MM.1S (cell line): ENCODE results near the gene PLEKHJ1.

Experiments
- DNase-seq: peaks from one replicate; pipeline ENCODE4 v3.0.0-alpha.2; 2015
- H2AFZ ChIP-seq: fragments of 300-600 bp; sonication (generic); 2 replicates; pipeline ENCODE4 v1.6.0; 2016; ENCODE audit warnings: antibody characterized with exemption, low read length
- H3F3A ChIP-seq: fragments of 300-600 bp; sonication (generic); 2 replicates; pipeline ENCODE4 v1.6.1; 2016; ENCODE audit warnings: mild to moderate bottlenecking, antibody characterized with exemption, low read length, moderate library complexity, mixed read lengths; ENCODE audit not compliant: insufficient read depth
- H3K27ac ChIP-seq: fragments of 300-600 bp; sonication (generic); 2 replicates; pipeline ENCODE4 v1.5.1; 2016; ENCODE audit warnings: mild to moderate bottlenecking, low read length
- H3K27me3 ChIP-seq: fragments of 300-600 bp; sonication (generic); replicated peaks from 2 replicates; pipeline ENCODE4 v1.6.0; 2016; ENCODE audit warnings: low read length; ENCODE audit not compliant: insufficient read depth
- H3K36me3 ChIP-seq: fragments of 300-600 bp; sonication (generic); replicated peaks from 2 replicates; pipeline ENCODE4 v1.6.1; 2016; ENCODE audit warnings: mild to moderate bottlenecking, low read length, mixed read lengths; ENCODE audit not compliant: insufficient read depth
- H3K4me1 ChIP-seq: fragments of 300-600 bp; sonication (generic); 2 replicates; pipeline ENCODE4 v1.6.1; 2016; ENCODE audit warnings: low read length, mixed read lengths
- H3K4me2 ChIP-seq: fragments of 300-600 bp; sonication (generic); 2 replicates; pipeline ENCODE4 v1.6.0; 2016; ENCODE audit warnings: low read depth, low read length
- H3K4me3 ChIP-seq: fragments of 300-600 bp; sonication (generic); 2 replicates; pipeline ENCODE4 v1.5.1; 2016; ENCODE audit warnings: low read length, mixed read lengths
- H3K79me2 ChIP-seq: fragments of 300-600 bp; sonication (generic); 2 replicates; pipeline ENCODE4 v1.6.1; 2016; ENCODE audit warnings: mixed run types, low read length, mixed read lengths
- H3K9ac ChIP-seq: fragments of 300-600 bp; sonication (generic); 2 replicates; pipeline ENCODE4 v1.6.1; 2016; ENCODE audit warnings: low read length, mixed read lengths
- H3K9me2 ChIP-seq: fragments of 300-600 bp; sonication (generic); replicated peaks from 2 replicates; pipeline ENCODE4 v1.6.1; 2016; ENCODE audit warnings: mild to moderate bottlenecking, low read length, mixed read lengths; ENCODE audit not compliant: insufficient read depth
- H3K9me3 ChIP-seq: fragments of 300-600 bp; sonication (generic); replicated peaks from 2 replicates; pipeline ENCODE4 v1.6.1; 2016; ENCODE audit warnings: mild to moderate bottlenecking, low read length, mixed read lengths; ENCODE audit not compliant: insufficient read depth
- H4K20me1 ChIP-seq: fragments of 300-600 bp; sonication (generic); 2 replicates; pipeline ENCODE4 v1.6.1; 2016; ENCODE audit warnings: mild to moderate bottlenecking, low read length, moderate library complexity, mixed read lengths; ENCODE audit not compliant: insufficient read depth
- EZH2 ChIP-seq: fragments of 300-600 bp; sonication (generic); optimal IDR thresholded peaks from 2 replicates; pipeline ENCODE3; 2017; ENCODE audit warnings: low read depth, mild to moderate bottlenecking, antibody characterized with exemption, low read length, mixed read lengths
- EZH2phosphoT487 ChIP-seq: fragments of 300-600 bp; sonication (generic); IDR thresholded peaks from 2 replicates; pipeline ENCODE4 v1.6.1; 2018; ENCODE audit warnings: antibody characterized with exemption, low read length
- TF ChIP-seq, protein P1 (sequence below): fragments of 300-600 bp; sonication (generic); IDR thresholded peaks from 2 replicates; pipeline ENCODE4 v1.5.1; 2016; ENCODE audit warnings: antibody characterized with exemption, low read length, mixed read lengths

Gene PLEKHJ1

DNA sequence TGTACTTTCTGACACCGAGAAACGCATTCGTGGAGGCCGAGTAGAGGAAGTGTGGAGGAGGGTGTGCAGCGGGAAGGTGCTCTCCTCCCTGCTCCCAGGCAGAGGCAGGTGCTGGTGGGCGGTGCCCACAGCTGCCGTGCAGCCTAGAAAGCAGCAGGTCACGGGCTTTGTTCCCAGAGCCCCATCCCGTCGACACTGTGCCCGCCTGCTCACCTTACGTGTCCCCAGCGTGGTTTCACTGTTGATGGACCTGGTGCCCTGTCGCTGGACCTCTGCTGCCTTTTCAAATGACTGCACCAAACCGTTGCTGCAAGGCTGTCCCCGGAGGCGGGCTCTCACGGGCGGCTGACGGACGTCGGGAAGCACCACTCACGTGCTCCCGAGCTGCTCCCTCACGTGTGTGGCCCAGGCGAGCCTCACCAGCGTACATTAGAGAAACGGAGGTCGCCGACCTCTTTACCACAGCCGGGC lies 20.8 kb downstream of the PLEKHJ1 start:
- H3K79me2 ChIP-seq, result peaks cover 56% of the 10 kb centered on the region
- no peak overlapping the region for H3K9ac ChIP-seq
- DNase-seq, result no peak
- H3K9me2 ChIP-seq, result no peaks in the 10 kb centered on the region
- H3F3A ChIP-seq, result no peaks in the 10 kb centered on the region
- H3K36me3 ChIP-seq, result peaks cover 46% of the 10 kb centered on the region
- no peak overlapping the region for H3K4me2 ChIP-seq
- TF ChIP-seq, protein P1, sequence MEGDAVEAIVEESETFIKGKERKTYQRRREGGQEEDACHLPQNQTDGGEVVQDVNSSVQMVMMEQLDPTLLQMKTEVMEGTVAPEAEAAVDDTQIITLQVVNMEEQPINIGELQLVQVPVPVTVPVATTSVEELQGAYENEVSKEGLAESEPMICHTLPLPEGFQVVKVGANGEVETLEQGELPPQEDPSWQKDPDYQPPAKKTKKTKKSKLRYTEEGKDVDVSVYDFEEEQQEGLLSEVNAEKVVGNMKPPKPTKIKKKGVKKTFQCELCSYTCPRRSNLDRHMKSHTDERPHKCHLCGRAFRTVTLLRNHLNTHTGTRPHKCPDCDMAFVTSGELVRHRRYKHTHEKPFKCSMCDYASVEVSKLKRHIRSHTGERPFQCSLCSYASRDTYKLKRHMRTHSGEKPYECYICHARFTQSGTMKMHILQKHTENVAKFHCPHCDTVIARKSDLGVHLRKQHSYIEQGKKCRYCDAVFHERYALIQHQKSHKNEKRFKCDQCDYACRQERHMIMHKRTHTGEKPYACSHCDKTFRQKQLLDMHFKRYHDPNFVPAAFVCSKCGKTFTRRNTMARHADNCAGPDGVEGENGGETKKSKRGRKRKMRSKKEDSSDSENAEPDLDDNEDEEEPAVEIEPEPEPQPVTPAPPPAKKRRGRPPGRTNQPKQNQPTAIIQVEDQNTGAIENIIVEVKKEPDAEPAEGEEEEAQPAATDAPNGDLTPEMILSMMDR, result no peak
- no peak for TF ChIP-seq EZH2phosphoT487
- TF ChIP-seq EZH2, result no peak
- H3K4me3 ChIP-seq, result no peak overlapping the region
- no peak overlapping the region for H2AFZ ChIP-seq
- H3K27ac ChIP-seq, result no peak overlapping the region
- no peaks in the 10 kb centered on the region for H4K20me1 ChIP-seq
- no peaks in the 10 kb centered on the region for H3K27me3 ChIP-seq
- H3K9me3 ChIP-seq, result no peaks in the 10 kb centered on the region
- no peaks in the 10 kb centered on the region for H3K4me1 ChIP-seq

DNA sequence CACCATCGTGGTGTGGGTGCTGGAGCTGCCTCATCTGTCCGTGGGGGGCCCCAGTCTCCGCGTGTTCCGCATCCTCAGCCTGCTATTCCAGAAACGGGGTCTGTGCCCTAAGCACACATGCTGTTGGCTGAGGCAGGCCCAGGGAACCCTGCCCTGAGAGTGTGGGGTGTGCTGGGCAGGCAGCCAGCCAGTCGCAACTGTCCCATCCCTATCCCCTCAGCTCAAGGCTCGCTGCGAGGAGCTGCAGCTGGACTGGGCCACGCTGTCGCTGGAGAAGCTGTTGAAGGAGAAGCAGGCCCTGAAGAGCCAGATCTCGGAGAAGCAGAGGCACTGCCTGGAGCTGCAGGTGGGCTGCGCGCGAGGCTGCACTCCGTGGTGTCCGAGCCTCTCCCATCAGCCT lies 21.9 kb downstream of the PLEKHJ1 start:
- DNase-seq, result no peak
- Histone ChIP-seq H2AFZ (no peak overlapping the region), H3F3A (no peaks in the 10 kb centered on the region), H3K36me3 (peaks cover 46% of the 10 kb centered on the region), H4K20me1 (no peaks in the 10 kb centered on the region), H3K27ac (no peak overlapping the region), H3K4me2 (no peak overlapping the region), H3K9me3 (no peaks in the 10 kb centered on the region), H3K9me2 (no peaks in the 10 kb centered on the region), H3K27me3 (no peaks in the 10 kb centered on the region), H3K79me2 (peaks cover 50% of the 10 kb centered on the region), H3K9ac (no peak overlapping the region), H3K4me1 (no peaks in the 10 kb centered on the region), H3K4me3 (no peak overlapping the region)
- TF ChIP-seq EZH2 (no peak), EZH2phosphoT487 (no peak)

DNA sequence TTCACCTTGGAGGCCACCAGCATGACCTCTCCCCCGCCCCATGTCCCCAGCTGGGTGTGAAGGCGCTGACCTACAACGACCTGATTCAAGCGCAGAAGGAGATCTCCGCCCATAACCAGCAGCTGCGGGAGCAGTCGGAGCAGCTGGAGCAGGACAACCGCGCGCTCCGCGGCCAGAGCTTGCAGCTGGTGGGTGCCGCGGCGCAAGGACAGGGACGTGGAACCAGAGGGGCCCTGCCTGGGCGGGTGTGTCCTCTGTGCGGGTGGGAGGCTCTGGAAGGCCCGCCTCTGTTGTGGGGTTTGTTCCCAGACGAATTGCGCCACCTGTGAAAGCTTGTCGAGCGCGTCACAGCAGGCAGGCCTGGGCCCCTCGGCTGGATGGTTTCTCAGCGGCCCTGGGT lies 22.3 kb downstream of the PLEKHJ1 start:
- no peak overlapping the region for H3K4me2 ChIP-seq
- H4K20me1 ChIP-seq, result no peaks in the 10 kb centered on the region
- peaks cover 46% of the 10 kb centered on the region for H3K36me3 ChIP-seq
- no peaks in the 10 kb centered on the region for H3K27me3 ChIP-seq
- peaks cover 47% of the 10 kb centered on the region for H3K79me2 ChIP-seq
- no peak for DNase-seq
- no peak overlapping the region for H2AFZ ChIP-seq
- no peak overlapping the region for H3K9ac ChIP-seq
- no peak overlapping the region for H3K27ac ChIP-seq
- H3K9me3 ChIP-seq, result no peaks in the 10 kb centered on the region
- no peaks in the 10 kb centered on the region for H3K9me2 ChIP-seq
- no peak overlapping the region for H3K4me3 ChIP-seq
- no peaks in the 10 kb centered on the region for H3F3A ChIP-seq
- TF ChIP-seq EZH2phosphoT487 (no peak), EZH2 (no peak)
- TF ChIP-seq, protein P1, result no peak
- H3K4me1 ChIP-seq, result no peaks in the 10 kb centered on the region

DNA sequence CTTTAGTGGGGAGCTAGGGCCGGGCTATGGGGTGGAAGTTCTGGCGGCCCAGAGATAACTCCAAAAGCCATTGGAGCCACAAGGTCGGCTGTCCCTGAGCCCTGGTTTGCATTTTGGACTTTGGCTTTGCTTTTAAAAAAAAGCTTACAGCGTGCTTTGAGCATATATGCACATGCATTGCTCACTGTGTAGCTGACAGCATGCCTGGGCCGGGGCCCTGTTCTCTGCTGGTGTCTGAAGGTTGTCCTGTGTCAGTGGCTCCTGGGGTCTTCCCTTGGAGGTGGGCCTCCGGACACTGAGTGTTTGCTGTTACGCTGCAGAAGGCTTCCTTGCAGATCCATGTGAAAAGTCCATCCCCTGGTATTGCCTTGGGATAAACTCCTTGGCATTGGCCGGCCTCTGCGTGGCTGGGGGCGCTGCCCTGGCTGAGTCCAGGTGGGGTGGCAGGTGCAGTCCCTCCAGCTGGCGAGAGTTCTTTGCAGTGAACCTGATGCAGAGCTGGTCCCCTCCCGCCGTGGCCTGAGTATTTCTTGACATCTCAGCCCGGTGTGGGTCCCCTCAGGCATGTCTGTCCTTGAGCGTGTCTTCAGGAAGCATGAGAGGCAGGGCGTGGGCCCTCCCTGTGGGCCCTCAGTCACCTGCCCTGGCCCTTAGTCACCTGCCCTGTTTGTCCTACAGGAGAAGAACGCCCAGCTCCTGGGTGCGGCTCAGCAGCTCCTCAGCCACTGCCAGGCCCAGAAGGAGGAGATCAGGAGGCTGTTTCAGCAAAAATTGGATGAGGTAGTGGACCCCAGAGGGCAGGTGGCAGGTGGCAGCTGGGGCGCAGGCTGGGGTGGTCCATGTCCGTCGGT lies 23.0 kb downstream of the PLEKHJ1 start:
- Histone ChIP-seq H3K9me3 (no peaks in the 10 kb centered on the region), H3K36me3 (peaks cover 46% of the 10 kb centered on the region)

More for the DNA sequence above, 23.0 kb downstream of the PLEKHJ1 start:
- Histone ChIP-seq H3K79me2 (peaks cover 50% of the 10 kb centered on the region), H3K9ac (no peak overlapping the region), H3K4me3 (no peak overlapping the region), H3F3A (no peaks in the 10 kb centered on the region), H3K4me2 (no peak overlapping the region), H3K27ac (no peak overlapping the region), H3K27me3 (no peaks in the 10 kb centered on the region), H3K9me2 (no peaks in the 10 kb centered on the region), H2AFZ (no peak overlapping the region), H4K20me1 (no peaks in the 10 kb centered on the region), H3K4me1 (no peaks in the 10 kb centered on the region)
- no peak for TF ChIP-seq EZH2phosphoT487
- TF ChIP-seq, protein P1, result no peak
- no peak for TF ChIP-seq EZH2
- no peak for DNase-seq
